Lung (tissue), 12 donors: ENCODE measurements around the gene C3orf70. TPM values are rescaled to one million over a fixed set of nuclear protein-coding genes. Genes with fewer than 3 reads are reported as not detected.

Experiments used
- ATAC-seq: fragments of 200-7000 bp; cut with Tn5 transposase; one replicate; pipeline ENCODE4 v1.9.1; 2020; ENCODE audit warnings: moderate number of reproducible peaks; ENCODE audit not compliant: insufficient read depth, low FRiP score
- DNase-seq, 3 donors: peaks; one replicate each; pipeline ENCODE4 v3.0.0-alpha.2; 2013 to 2017
- H3K27ac ChIP-seq, 2 donors: one replicate each; pipeline ENCODE4 v1.5.1; 2013; ENCODE audit warnings: mild to moderate bottlenecking in 2 of 2, moderate library complexity in 2 of 2, control low read depth in 1 of 2, inconsistent platforms in 1 of 2, low read depth in 1 of 2, low read length in 1 of 2
- H3K27me3 ChIP-seq, 3 donors: one replicate each; pipeline ENCODE4 v1.5.1; 2013; ENCODE audit warnings: low read length in 2 of 3; ENCODE audit not compliant: control insufficient read depth in 3 of 3, insufficient read depth in 3 of 3
- H3K36me3 ChIP-seq, 4 donors: one replicate each; pipeline ENCODE4 v1.5.1; 2013; ENCODE audit warnings: low read length in 4 of 4, mild to moderate bottlenecking in 1 of 4, moderate library complexity in 1 of 4; ENCODE audit not compliant: control insufficient read depth in 4 of 4, insufficient read depth in 4 of 4
- H3K4me1 ChIP-seq, 5 donors: one replicate each; pipeline ENCODE4 v1.5.1; 2013; ENCODE audit warnings: low read length in 5 of 5, mild to moderate bottlenecking in 2 of 5, moderate library complexity in 1 of 5; ENCODE audit not compliant: control insufficient read depth in 5 of 5, insufficient read depth in 5 of 5
- H3K4me3 ChIP-seq: one replicate; pipeline ENCODE4 v1.5.1; 2013; ENCODE audit warnings: mild to moderate bottlenecking, control low read depth, moderate library complexity
- H3K9ac ChIP-seq, 2 donors: one replicate each; pipeline ENCODE4 v1.5.1; 2013; ENCODE audit warnings: low read length in 2 of 2, control low read depth in 1 of 2; ENCODE audit not compliant: insufficient read depth in 1 of 2
- H3K9me3 ChIP-seq, 4 donors: one replicate each; pipeline ENCODE4 v1.5.1; 2013; ENCODE audit warnings: low read length in 3 of 4, mild to moderate bottlenecking in 1 of 4, moderate library complexity in 1 of 4; ENCODE audit not compliant: control insufficient read depth in 4 of 4, insufficient read depth in 3 of 4
- CTCF ChIP-seq: IDR thresholded peaks from 2 replicates; pipeline ENCODE4 v1.5.1; 2012; ENCODE audit warnings: mild to moderate bottlenecking; ENCODE audit errors: control extremely low read depth, extremely low read depth
- WGBS, 2 donors: extraction: QIAGEN DNeasy Blood & Tissue Kit; methylation state at CpG; one replicate each; pipeline ENCODE4 v1.1.7; 2013; 5-methylcytosine and 5-hydroxymethylcytosine counted together
- polyA plus RNA-seq, 2 donors: library from polyadenylated mRNA; stranded (reverse); fragments of 200-250 nt; gene quantifications; one replicate each; pipeline ENCODE4 v1.2.1, GENCODE V29; 2013
- total RNA-seq, 2 donors: library from RNA; depleted of rRNA in 1 of 2; stranded (reverse); fragments of >200 nt in 1 of 2; gene quantifications; one replicate each; pipeline ENCODE4 v1.2.1, GENCODE V29; 2014 to 2021
- donor health status: control.
- donor health status: control.
- donor health status: Bipolar disorder and iron deficiency.
- donor health status: healthy.
- donor health status: DM: yes; HTN: yes; CAD: no.

Gene C3orf70
- total and polyA plus RNA-seq, 4 donors = 0.45 to 4.9 (median 1.8) TPM

- TF ChIP-seq CTCF = no peak
- no peak overlapping the region for H3K4me3 ChIP-seq
These were observed 46.3 kb upstream of the C3orf70 start for GRCh38 chr3:185199206-185199605.

GRCh38 chr3:185197068-185197467 is 44.2 kb upstream of the C3orf70 start:
- no peak overlapping the region for H3K4me3 ChIP-seq
- H3K27me3 ChIP-seq = no peaks in the 10 kb centered on the region
- no peak overlapping the region for H3K27ac ChIP-seq
- no peaks in the 10 kb centered on the region for H3K9me3 ChIP-seq
- H3K9ac ChIP-seq = no peak overlapping the region
- DNase-seq (no peak), ATAC-seq (no peak)
- no peaks in the 10 kb centered on the region for H3K4me1 ChIP-seq
- H3K36me3 ChIP-seq = peaks cover 0 to 15% (median 10%) of the 10 kb centered on the region in 4 donors
- TF ChIP-seq CTCF = no peak
- WGBS, 2 donors = 97% methylated on average over 2 of the region's 2 CpGs

More at GRCh38 chr3:185199206-185199605, 46.3 kb upstream of the C3orf70 start:
- ATAC-seq = no peak
- H3K27me3 ChIP-seq = no peaks in the 10 kb centered on the region
- DNase-seq = no peak
- no peaks in the 10 kb centered on the region for H3K4me1 ChIP-seq
- peaks cover 0 to 5% (median 1%) of the 10 kb centered on the region in 4 donors for H3K36me3 ChIP-seq
- H3K9me3 ChIP-seq = no peaks in the 10 kb centered on the region
- no peak overlapping the region for H3K9ac ChIP-seq
- WGBS, 2 donors = 95 to 97% methylated on average over 4 of the region's 4 CpGs
- H3K27ac ChIP-seq = no peak overlapping the region

GRCh38 chr3:185195652-185196051 is 42.8 kb upstream of the C3orf70 start:
- Histone ChIP-seq H3K4me1 (no peaks in the 10 kb centered on the region), H3K4me3 (no peak overlapping the region), H3K27me3 (no peaks in the 10 kb centered on the region), H3K9ac (no peak overlapping the region), H3K27ac (no peak overlapping the region), H3K9me3 (no peaks in the 10 kb centered on the region), H3K36me3 (peaks cover 0 to 12% (median 9%) of the 10 kb centered on the region in 4 donors)
- ATAC-seq (no peak), DNase-seq (no peak)
- no peak for TF ChIP-seq CTCF
- 86 to 90% methylated on average over 4 of the region's 4 CpGs for WGBS, 2 donors

- no peak for TF ChIP-seq CTCF
- H3K27me3 ChIP-seq = no peaks in the 10 kb centered on the region
- H3K27ac ChIP-seq = no peak overlapping the region
- no peak overlapping the region for H3K4me3 ChIP-seq
- no peak for DNase-seq
- peaks cover 0 to 12% (median 9%) of the 10 kb centered on the region in 4 donors for H3K36me3 ChIP-seq
- no peak for ATAC-seq
- H3K4me1 ChIP-seq = no peaks in the 10 kb centered on the region
- H3K9ac ChIP-seq = no peak overlapping the region
- no peaks in the 10 kb centered on the region for H3K9me3 ChIP-seq
These were observed 36.0 kb upstream of the C3orf70 start for GRCh38 chr3:185188816-185189215.
